GM19239 (cell line): Measurements from ENCODE around the gene EREG.
A peak's percentile ranks its signal among the peaks of the same experiment; 100 is the strongest.

Source experiments
- DNase-seq: peaks from one replicate; pipeline ENCODE4 v3.0.0; 2011; ENCODE audit warnings: low spot score; ENCODE audit not compliant: insufficient read length
- FAIRE-seq: peaks from 2 replicates; lab custom pipeline; 2011; peaks lifted over from hg19 to GRCh38; lab: Jason Lieb, UNC

Gene EREG

DNA sequence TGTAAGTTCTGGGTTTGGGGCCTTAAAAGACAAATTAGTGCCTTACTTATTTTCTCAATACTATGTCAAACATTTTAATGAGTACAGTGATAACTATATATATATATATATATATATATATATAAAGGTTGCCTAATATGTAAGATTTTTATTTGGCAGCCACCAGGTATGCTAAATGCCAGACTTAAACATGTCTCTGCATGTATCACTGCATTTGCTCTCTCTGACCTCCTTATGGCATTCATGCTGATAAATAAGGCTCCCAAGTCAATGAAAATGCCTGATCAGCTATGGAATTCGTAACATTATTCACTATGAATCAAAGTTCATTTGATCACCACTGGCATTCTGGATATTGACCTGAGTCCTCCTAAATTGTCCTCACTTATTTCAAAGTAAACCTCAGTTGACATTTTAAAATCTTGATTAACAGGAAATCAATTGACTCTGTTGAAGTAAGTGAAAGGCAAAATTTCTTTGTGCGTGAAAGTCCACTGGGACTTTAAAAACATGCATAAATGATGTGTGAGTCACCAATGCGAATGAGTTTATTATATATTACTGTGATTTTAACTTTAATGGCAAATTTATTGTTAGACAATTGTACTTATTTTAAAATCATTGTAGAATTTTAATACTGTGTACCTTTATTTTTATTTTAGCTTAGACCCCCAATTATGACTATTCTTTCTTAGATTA, 50.8 kb downstream of the EREG start:
- FAIRE-seq (no peak), DNase-seq (no peak)

GRCh38 chr4:74418063-74418670, 53.2 kb downstream of the EREG start:
- FAIRE-seq (no peak), DNase-seq (no peak)

DNA sequence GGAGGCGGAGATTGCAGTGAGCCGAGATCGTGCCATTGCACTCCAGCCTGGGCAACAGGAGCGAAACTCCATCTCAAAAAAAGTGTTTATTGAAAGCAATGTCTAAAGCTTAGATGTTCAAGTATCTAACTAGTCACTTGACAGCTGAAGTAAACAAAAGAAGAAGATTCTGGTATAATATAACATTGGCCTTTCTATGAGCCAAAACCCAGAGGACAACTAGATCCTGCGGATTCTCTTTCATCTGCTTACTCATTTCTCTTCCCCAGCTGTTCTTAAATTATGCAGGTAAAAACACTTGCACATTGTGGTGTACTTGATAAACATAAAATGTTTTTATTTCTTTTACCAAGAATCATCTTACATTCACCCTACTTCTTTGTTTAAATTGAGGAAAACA, 55.9 kb downstream of the EREG start:
- DNase-seq: no peak
- no peak for FAIRE-seq

GRCh38 chr4:74423104-74423503, 58.2 kb downstream of the EREG start:
- no peak for DNase-seq
- no peak for FAIRE-seq

- DNase-seq (no peak), FAIRE-seq (peak; percentile 53)
These were observed 59.2 kb downstream of the EREG start for GRCh38 chr4:74424111-74424510.

DNA sequence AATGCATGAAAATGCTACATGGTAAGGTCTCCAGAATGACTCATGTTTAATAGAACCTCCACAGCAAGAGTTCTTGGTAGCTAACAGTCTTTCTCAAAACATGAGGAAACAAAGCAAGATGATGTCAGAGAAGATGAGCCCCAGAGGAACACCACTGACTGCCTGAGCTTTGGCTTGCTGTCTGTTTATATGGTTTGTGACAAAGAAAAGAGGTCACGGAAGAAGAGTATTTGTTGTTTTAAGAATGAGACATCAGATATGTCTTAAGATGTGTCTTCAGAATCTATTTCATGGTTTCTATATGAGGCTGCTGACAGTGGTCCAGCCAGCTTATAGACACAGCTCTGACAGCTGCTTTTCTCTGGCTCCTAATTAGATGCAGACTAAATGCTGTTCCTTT, 61.2 kb downstream of the EREG start:
- FAIRE-seq: peak; percentile 4
- no peak for DNase-seq

DNA sequence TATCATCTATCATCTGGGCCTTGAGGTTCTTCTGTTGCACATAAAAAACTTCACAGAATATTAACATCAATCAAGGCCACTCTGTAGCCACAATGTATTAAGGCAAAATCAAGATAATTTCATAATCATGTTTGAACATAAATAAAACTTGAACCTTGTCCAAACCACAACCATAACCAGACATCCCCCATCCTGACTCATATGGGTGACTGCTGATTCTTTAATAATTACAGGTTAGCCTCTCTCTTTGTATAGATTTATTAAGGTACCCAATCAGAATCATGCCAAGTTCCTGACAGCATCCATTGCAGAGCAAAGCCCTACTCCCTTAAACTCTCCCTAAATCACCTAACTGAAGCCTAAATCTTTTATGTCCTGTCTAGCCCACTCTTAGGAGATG, 63.3 kb downstream of the EREG start:
- no peak for FAIRE-seq
- no peak for DNase-seq

- DNase-seq (peak; percentile 4), FAIRE-seq (peak; percentile 96)
These were observed 66.3 kb downstream of the EREG start for GRCh38 chr4:74431113-74431826.

GRCh38 chr4:74433043-74433442, 68.1 kb downstream of the EREG start:
- no peak for DNase-seq
- FAIRE-seq: no peak

- no peak for FAIRE-seq
- no peak for DNase-seq
These were observed 68.7 kb downstream of the EREG start for GRCh38 chr4:74433541-74434172.

GRCh38 chr4:74435296-74435695, 70.4 kb downstream of the EREG start:
- no peak for DNase-seq
- no peak for FAIRE-seq

GRCh38 chr4:74437866-74438265, 72.9 kb downstream of the EREG start:
- no peak for DNase-seq
- FAIRE-seq: no peak
